Activated CD4-positive, CD25-positive, alpha-beta regulatory T cell treated with anti-CD3 and anti-CD28 coated beads, Interleukin-2, amount 50 U/mL, for 16 hours (primary cell): ENCODE measurements around the gene CDH15.
A peak's percentile ranks its signal among the peaks of the same experiment; 100 is the strongest.

Experiments used
- DNase-seq: peaks from one replicate; pipeline ENCODE4 v3.0.0-alpha.2; 2020; ENCODE audit warnings: low read depth, low spot score

The CDH15 gene

DNA sequence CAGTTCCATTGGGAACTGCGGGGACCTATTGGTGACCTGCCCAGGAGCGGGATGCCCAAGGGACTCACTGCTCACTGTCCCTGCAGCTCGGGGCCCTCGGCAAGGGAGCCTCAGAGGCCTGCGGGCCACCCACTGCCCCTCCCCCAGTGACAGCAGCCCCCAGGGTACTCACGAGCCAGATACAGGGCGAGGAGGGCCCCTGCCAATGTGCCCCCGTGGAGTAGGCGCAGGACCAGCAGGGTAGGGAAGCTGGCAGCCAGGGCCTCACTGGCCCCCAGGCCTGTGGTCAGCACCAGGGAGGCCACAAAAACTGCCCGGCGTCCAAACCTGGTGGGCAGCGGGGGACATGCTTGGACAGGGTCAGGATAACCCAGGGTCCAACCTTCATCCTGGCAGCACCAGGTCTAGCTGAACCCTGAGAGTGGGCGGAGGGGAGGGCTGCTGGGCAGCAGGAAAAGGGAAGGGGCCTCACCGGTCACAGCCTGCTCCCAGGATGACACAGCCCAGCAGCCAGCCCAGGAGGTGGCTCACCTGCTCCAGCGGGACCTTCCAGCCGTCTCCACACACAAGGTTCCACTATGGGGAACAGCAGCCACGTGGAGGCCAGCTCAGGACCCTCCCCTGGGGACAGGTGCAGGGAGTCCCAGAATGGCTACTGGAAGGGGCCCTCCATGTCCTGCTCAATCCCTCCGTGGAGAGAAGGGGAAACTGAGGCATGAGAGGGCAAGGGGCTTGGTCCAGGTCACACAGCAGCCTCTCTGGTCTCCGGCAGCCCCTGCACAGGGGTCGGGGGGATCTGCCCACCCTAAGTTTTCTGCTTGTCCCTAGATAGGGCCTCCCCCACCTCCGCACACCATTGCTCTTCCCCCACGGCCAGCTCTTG is 27.9 kb downstream of the CDH15 start:
- DNase-seq, result no peak

DNA sequence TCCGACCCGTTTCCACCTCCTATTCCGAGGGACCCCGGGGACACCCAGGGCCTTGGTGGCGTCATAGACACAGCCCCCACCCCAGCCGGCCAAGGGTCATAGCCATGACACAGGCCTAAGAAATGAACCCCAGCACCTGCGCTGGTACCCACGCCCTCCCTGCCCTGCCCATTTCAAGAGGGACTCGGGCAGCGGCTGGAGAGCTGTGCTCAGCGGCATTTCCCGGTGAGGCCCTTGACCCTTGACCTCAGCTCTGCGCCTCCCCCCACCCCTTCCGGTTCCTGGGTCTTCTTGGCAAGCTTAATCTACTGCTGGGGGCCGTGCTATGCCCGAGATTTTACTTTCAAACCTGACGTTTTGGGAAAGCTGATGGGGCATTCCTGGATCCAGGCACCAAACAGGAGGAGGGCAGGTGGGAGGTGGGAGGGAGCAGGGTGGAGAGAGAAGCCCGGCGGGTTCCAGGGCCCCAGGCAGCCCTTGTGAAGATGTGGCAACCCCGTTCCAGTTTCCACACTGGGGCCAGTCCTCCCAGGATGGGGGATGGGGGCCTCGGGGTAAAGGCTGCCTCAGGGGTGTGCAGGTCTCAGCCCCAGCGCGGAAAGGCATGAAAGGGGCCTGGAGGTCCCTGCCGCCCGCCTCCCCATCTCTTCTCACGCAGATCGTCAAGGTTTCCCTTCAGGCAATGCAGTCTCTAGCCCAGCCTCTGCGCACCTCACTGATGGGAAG is 28.7 kb downstream of the CDH15 start, which contains the start of gene SLC22A31:
TSS of gene SLC22A31 (minus strand) at position 414 of the 726 bp plus-strand sequence. CDS start at position 378, 36 bp downstream.
- DNase-seq, result no peak

DNA sequence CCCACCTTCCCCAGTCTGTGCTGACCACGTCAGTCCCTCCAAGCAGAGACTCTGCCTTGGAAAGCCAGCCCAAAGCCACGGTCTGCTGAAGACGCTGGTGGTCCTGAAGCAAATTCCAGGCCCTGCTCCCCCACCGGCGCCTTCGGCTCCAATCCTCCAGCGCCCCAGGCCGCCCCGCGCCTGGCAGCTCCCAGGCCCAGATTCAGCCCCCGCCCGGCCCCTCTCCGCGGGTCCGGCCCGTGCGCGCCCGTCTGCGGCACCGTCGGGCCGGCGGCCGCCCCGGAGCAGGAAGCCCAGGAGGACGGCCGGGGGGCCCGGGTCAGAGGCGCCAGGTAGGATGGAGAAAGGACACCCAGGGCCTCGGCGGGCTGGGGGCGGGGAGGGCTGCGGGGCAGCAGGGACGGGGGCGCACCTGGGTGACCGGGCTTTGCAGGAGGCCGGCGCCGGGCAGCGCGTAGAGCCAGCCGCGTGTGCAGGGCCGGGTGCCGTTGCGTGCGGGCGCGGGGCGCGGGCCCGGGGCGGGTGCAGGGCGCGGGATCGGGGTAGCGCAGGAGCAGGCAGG is 29.4 kb downstream of the CDH15 start:
- no peak for DNase-seq

DNA sequence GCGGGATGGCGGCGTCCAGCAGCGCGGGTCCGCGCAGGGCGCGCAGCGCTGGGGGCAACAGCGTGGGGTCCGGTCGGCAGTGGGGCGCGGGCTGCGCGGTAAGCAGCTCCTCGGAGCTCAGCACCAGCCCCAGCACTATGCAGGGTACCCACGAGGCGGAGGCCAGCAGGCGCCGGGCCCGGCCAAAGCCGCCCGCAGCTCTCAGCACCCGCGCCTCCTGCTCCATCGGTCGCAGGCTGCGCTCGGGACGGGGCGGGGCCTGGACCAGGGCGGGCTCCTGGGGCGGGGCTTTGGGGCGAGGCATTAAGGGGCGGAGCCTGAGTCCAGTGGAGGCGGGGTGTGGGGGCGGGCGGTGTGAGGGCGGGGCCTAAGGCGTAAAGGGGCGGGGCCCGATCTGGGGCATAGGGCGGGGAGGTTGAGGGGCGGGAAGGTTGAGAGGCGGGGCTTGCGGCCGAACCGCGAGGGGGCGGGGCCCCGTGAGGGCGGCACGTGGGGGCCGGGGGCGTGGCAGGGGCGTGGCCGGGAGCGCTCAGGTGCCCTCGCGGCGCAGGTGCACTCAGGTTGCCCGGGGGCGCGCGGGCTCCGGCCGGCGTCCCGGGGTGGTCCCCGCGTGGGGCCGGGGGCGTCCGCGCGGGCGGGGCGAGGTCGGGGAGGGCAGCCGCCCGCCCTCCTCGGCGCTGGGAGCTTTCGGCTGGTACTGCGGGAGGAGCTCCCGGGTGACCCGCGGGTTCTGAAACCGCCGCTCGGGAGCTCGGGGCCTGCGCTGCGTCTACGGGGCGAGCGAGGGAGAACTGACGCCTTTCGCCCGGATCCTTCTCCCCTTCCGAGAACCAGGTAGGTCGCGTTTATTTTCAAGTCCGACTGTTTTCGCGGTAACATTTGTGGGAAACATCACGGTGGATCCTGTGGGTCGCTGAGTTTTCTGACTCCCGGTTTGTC is 30.2 kb downstream of the CDH15 start:
- DNase-seq, result peak; percentile 56

DNA sequence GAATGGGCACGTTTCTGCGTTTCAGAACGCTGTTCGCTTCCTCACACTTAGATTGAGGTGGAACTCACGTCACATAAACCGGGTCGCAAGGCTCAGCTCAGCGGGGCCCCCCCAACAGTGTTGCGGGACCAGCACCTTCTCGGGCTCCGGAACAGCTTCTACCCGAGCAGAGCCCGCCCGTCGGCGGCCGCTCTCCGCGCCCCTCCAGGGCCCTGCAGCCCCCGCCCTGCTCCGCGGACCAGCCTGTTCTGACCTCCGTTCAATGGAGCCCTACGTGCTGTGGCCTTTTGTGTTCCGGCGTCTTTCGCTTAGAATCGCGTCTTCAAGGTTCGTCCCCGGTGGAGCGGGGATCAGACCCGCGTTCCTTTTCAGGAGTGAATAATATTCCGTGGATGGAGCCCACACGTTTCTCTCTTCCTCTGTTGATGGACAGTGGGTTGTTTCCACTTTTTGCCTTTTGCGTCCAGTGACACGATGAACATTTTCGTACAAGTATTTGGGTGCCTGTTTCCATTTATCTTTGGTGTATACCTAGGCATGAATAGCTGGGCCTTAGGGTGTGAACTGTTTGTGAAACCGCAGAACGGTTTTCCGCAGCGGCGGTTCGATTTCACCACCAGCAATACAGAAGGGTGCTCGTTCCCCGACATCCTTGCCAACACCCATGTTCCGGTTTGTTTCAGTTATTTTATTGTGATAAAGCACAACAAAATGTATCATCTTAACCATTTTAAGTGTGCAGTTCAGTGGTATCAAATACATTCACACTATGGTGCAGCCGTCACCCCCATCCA is 31.1 kb downstream of the CDH15 start:
- DNase-seq, result no peak

DNA sequence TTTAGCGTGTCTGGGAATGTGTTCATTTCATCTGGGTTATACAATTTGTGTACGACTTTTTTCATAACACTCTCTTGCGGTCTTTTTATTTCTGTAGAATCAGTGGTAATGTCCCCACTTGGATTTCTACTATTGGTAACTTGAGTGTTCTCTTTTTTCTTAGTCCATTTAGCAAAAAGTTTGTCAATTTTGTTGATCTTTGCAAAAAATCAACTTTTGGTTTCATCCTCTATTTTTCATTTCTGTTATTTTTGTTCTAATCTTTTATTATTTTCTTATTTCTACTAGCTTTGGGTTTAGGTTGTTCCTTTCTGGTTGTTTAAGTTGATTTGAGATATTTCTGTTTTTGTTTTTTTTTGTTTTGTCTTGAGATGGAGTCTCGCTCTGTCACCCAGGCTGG is 36.4 kb downstream of the CDH15 start:
- DNase-seq, result no peak

DNA sequence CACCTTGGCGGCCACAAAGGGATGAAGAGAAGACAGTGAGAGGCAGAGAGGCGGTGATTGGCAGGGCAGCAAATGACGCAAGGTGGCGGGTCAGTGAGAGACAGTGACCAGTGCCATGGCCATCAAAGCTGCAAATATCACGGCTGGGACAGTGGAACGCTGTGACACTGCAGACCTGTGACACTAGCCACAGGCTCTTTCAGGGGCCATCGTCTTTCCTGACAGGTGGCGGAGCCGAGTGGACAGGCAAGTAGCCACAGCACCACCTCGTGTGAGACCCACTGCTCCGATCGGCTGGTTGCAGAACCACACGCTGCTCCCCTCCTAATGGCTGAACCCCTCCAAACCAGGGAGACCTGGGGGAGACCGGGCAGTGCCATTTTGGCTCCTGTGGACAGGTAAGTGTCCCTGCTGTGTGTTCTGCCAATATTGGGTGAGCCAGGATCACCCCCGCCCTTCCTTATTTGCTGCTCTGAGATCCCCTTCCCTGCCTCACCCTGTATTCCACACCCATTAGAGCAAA is 38.0 kb downstream of the CDH15 start:
- DNase-seq, result no peak

DNA sequence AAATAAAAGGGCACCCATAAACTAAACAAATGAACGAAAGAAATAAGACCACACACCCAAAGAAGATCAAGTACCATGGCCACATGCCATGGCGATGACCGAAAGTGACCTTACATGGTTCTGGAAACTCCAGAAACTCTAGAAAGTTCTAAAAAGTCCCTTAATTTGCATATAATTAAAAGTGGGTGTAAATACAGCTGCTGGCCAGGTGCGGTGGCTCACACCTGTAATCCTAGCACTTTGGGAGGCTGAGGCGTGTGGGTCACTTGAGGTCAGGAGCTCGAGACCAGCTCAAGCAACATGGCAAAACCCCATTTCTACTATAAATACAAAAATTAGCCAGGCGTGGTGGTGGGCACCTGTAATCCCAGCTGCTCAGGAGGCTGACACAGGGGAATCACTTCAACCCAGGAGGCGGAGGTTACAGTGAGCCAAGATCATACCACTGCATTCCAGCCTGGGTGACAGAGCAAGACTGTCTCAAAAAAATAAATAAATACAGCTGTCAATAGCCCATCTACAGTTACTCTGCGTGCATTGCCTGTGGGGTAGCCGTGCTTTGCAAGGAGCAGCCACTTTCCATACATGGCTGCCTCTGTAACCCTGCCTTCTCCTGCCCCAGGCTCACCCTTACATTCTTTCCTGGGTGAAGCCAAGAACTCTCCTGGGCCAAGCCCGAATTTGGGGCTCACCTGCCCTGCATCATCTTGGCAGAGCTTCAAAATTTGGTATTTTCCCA is 38.8 kb downstream of the CDH15 start:
- no peak for DNase-seq

DNA sequence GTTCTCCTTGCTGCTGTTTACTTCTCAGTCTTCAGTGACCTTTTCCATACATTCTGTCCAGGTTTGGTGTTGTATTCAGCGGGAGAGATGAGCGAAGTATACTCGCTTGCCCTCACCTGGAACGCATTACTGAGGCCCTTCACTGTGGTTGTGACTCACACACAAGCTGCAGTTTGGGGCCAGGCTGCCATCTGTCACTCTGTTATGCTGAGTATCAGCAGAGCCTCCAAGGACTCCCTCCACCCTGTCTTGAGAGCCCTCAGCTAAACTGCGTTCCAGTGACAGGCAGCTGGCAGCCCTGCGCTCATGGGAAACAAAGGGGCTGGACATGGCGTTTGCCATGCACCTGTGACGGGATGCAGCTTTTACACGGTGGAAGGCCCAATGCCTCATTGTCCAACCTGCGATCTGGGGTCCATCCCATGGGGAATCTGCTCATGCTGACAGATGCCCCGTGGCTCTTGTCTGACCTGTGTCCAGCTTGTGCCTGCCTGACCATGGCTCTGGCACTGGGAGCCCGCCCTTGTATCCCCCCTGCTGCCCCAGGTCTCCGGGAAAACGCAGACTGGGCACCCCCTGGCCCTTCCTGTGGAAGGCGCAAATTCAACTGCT is 39.5 kb downstream of the CDH15 start:
- no peak for DNase-seq

DNA sequence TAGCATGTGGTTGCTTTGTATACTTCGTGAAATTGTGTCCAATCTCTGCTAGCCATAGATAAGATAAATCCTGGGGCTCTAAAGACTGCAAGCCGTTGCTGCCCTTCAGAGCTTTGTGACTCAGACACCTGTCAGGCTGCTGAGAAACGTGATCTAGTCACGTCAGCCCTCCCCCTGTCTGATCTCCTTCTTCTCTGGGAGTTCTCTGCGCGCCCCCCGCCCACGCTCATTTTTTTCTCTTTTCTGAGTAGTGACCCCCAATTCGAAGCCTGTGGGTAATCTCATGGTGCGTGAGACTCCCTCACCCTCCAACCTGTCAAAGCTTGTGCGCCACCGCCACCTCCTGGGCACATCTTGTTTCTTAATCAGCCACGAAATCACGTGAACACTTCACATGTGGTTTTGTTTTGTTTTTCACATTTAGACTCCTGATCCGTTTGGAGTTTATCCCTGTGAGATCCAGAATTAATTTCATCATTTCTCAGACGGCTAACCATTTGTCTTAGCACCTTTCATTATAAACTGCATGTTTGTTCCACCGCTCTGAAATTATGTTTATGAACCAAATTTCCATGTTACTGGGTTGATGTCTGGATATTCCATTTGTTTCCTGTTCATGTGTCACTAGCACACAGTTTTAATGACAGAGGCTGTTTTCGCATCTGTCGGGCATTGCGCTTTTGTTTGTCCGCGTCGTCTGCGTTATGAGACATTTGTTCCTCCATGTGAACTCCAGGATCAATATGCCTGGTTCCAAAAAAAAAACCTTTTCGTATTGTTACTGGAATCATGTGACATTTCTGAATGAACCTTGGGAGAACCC is 45.0 kb downstream of the CDH15 start:
- peak; percentile 74 for DNase-seq

DNA sequence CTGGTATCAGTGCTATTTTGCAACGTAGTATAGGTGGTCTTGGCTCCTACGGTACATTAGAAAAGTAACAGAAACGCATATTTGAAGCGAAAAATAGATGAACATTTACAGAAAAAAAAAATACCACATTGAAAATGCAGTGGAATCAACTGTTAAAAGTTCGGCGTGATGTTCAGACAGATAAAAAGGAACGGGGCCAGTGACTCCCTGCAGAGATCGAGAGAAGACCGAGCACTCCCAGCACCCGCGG is 45.5 kb downstream of the CDH15 start:
- DNase-seq, result no peak

DNA sequence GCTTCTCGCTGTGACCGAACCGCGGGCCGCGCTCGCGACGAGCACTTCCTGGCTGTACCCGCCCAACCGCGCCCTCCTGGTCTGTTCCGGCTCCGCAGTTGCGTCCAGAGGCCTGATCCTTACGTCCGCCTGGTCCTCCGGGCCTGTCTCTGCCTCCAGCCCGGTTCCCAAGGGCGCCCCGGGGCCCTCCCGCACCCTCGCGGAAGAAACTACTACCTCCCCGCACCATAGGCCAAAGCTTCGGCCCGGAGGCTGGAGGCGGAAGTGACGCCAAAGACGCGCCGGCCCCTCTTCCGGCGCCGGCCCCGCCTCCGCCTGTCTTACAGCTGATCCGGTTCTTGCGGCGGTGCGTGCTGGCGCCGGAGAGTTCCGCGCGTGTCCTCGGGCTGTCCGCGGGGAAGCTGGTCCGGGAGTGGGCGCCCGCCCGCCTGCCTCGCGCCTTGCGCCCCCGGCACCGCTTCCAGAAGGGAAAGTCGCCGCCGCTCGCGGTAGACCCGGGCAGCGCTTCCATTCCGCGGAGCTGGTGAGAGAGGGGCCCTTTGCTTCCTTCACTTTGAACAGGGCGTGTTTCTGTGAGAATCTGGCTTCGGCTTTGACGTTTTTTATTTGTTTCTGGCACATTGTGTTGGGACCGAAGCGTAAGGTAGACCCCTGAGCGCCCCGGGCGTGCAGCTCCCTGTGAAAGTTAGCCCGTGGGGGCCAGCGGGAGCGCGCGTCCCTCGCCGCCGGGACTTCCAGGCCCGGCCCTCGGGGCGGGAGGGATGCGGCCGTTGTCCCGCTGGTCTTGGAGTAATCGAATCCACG is 46.0 kb downstream of the CDH15 start, which contains the start of gene ZNF778:
TSS of gene ZNF778 (plus strand) at position 316 of the 804 bp plus-strand sequence. CDS start 3,425 bp downstream, outside the sequence.
- DNase-seq, result peak; percentile 63

DNA sequence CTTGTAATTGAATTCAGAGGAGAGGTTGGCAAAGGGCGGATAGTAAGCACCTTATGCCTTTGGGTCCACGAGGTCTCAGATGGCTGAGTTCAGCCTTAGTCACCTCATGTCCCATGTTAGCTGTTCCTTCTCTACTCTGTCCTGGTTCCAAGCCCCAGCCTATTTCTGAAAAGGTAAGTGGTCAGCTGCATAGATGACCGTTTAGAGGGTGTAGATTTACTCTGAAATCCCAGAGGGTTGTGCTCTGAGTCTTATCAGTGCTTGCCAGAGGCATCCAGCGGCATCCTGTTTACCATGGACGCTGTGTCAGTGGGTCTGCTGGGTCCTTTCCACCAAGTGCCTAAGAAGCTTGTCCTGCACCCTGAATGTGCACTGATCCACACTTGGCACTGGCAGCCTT is 47.8 kb downstream of the CDH15 start:
- no peak for DNase-seq

DNA sequence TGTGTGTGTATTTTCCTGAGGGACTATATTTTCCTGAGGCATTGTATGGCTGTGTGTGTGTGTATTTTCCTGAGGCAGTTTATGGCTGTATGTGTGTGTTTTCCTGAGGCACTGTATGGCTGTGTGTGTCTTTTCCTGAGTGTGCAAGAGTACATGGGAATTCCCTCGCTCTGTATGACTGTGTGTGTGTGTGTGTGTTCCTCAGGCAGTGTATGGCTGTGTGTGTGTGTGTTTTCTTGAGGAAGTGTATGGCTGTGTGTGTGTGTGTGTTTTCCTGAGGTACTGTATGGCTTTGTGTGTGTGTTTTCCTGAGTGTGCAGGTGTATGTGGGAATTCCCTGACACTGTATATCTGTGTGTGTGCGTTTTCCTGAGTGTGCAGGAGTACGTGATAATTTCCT is 50.1 kb downstream of the CDH15 start:
- no peak for DNase-seq

DNA sequence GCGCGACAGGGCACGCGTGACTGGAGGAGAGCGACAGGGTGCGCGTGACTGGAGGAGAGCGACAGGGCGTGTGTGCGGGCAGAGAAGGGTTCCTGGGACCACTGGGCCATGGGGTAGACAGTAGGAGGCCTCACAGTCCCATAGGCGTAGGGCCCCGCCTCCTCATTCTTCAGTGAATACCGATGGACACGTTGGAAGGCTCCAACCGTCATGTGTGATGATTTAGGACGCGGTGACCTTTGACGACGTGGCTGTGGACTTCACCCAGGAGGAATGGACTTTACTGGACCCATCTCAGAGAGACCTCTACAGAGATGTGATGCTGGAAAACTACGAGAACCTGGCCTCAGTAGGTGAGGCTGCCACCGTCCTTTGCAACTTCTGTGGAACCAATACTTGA is 51.4 kb downstream of the CDH15 start:
- no peak for DNase-seq

DNA sequence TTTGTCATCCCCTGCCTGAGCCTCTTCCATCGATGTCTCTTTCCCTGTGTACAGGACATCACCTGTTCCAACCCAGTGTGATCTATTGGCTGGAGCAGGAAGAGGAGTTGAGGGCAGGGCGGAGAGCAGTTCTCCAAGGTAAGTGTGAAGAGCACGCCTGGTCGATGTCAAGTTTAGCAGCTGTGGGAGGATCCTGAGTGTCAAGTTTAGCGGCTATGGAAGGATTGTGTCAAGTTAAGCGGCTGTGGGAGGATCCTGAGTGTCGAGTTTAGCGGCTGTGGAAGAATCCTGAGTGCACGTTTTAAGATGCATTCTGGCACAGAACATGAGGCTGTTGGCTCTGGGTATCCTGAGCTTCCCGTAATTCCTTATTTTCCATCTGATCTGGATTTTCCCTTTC is 53.1 kb downstream of the CDH15 start:
- DNase-seq, result no peak

DNA sequence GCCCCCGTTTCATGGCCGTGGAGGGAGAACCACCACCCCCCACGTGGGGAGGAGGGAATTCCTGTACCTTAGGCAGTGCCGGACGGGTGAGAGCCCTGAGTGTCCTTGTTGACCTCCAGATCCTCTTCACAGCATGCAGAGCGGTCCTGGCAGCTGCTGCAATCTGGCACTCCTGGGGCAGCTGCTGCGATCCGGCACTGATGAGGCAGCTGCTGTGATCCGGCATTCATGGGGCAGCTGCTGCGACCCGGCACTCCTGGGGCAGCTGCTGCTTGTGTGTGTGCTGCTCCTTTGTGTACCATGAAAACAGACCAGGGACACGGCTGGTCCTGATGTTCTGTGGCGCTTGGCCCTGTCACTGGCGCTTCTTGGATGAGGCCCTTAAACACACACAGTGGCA is 58.7 kb downstream of the CDH15 start:
- no peak for DNase-seq

DNA sequence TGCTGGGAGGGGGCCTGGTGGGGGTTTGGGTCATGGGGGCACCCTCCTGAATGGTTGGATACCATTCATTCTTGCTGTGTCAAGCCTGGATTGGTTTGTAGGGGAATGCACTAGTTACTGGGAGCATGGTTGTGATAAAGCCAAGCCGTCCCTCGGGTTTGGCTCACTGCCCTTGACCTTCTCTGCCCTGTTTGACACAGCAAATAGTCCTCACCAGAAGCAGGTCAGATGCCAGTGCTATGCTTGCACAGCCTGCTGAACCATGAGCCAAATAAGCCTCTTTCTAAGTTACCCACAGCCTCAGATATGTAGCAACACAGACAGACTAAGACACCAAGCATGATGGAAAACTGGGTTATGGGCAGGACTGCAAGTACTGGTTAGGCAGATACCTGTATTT is 60.6 kb downstream of the CDH15 start:
- no peak for DNase-seq
